ENCODE measurements around the gene RAB3C. TPM values are rescaled to one million over a fixed set of nuclear protein-coding genes. Genes with fewer than 3 reads are reported as not detected.

The RAB3C gene
- total and polyA plus RNA-seq, 12 donors: 0.09 to 22.0 (median 6.1) TPM

- Histone ChIP-seq H3K36me3 (replicated peaks in 1 of 2) (no peaks in the 10 kb centered on the region), H3K27ac (peak overlapping the region in 3 of 5 donors; percentile 54 to 76 (median 54)), H3K9me3 (replicated peaks in 1 of 3) (no peaks in the 10 kb centered on the region), H3K4me1 (replicated peaks in 1 of 2) (peaks cover 10 to 13% of the 10 kb centered on the region in 2 donors), H3K27me3 (no peaks in the 10 kb centered on the region), H3K4me3 (no peak overlapping the region)
- TF ChIP-seq CTCF (IDR thresholded peaks at IDR 0.05): no peak
- intact Hi-C loops (cut with DNase I): no loop called here
- peak in 4 of 7 donors; percentile 27 to 71 (median 34) for DNase-seq
Measured at GRCh38 chr5:58902305-58902704, 319.4 kb downstream of the RAB3C start.

GRCh38 chr5:58902765-58903164 is 319.9 kb downstream of the RAB3C start:
- no peak for DNase-seq
- Histone ChIP-seq H3K36me3 (replicated peaks in 1 of 2) (no peaks in the 10 kb centered on the region), H3K4me3 (no peak overlapping the region), H3K9me3 (replicated peaks in 1 of 3) (no peaks in the 10 kb centered on the region), H3K27me3 (no peaks in the 10 kb centered on the region), H3K27ac (peak overlapping the region in 3 of 5 donors; percentile 54 to 76 (median 54)), H3K4me1 (replicated peaks in 1 of 2) (peaks cover 10 to 13% of the 10 kb centered on the region in 2 donors)
- TF ChIP-seq POLR2A (IDR thresholded peaks at IDR 0.05) (no peak), CTCF (IDR thresholded peaks at IDR 0.05) (no peak)
- intact Hi-C loops (cut with DNase I): no loop called here
- WGBS, 4 donors: 56 to 74% (median 68%) methylated on average over 2 of the region's 2 CpGs

GRCh38 chr5:58904737-58905136 is 321.9 kb downstream of the RAB3C start:
- 66 to 82% (median 74%) methylated on average over 4 of the region's 4 CpGs for WGBS, 4 donors
- no peaks in the 10 kb centered on the region for H3K27me3 ChIP-seq
- intact Hi-C loops (cut with DNase I): no loop called here
- DNase-seq: no peak
- TF ChIP-seq POLR2A (IDR thresholded peaks at IDR 0.05): no peak
- no peak for TF ChIP-seq CTCF (IDR thresholded peaks at IDR 0.05)
- H3K27ac ChIP-seq: peak overlapping the region in 1 of 5 donors; percentile 56
- no peaks in the 10 kb centered on the region for H3K36me3 ChIP-seq (replicated peaks in 1 of 2)
- no peak overlapping the region for H3K4me3 ChIP-seq
- H3K9me3 ChIP-seq (replicated peaks in 1 of 3): no peaks in the 10 kb centered on the region
- H3K4me1 ChIP-seq (replicated peaks in 1 of 2): peaks cover 10 to 13% of the 10 kb centered on the region in 2 donors

GRCh38 chr5:58905944-58906343 is 323.1 kb downstream of the RAB3C start:
- no peak for TF ChIP-seq CTCF (IDR thresholded peaks at IDR 0.05)
- TF ChIP-seq POLR2A (IDR thresholded peaks at IDR 0.05): no peak
- intact Hi-C loops (cut with DNase I): no loop called here
- Histone ChIP-seq H3K27ac (no peak overlapping the region), H3K4me1 (replicated peaks in 1 of 2) (peaks cover 10 to 13% of the 10 kb centered on the region in 2 donors), H3K9me3 (replicated peaks in 1 of 3) (no peaks in the 10 kb centered on the region), H3K27me3 (no peaks in the 10 kb centered on the region), H3K36me3 (replicated peaks in 1 of 2) (no peaks in the 10 kb centered on the region), H3K4me3 (no peak overlapping the region)
- DNase-seq: no peak

Other genes with a start within 250 kb of the RAB3C start
- 10 to 100 TPM; 11.1 to 62.5 (median 20.4) TPM for gene PLK2, start 123.0 kb upstream of the RAB3C start, total RNA-seq
- 10 to 100 TPM in 1 of 3 donors, 1 to 10 TPM in 2; 8.5 to 12.2 (median 9.0) TPM for gene PLK2, start 123.0 kb upstream of the RAB3C start, polyA plus RNA-seq
- 1 to 10 TPM in 1 of 9 donors, under 1 TPM in 7, not detected in 1; 0.28 to 2.2 (median 0.60) TPM for gene GAPT, start 91.6 kb upstream of the RAB3C start, total RNA-seq
- gene GAPT, start 91.6 kb upstream of the RAB3C start, polyA plus RNA-seq: 1 to 10 TPM in 1 of 3 donors, under 1 TPM in 2; 0.56 to 1.1 (median 0.79) TPM